OCI-LY7 (cell line): ENCODE data around the gene PLPP6. TPM values are rescaled to one million over a fixed set of nuclear protein-coding genes. Genes with fewer than 3 reads are reported as not detected.
A peak's percentile ranks its signal among the peaks of the same experiment; 100 is the strongest.

Experiments used
- Bru-seq: library from RNA; stranded (reverse); fragments of 400-500 nt; gene quantifications from one replicate; lab custom pipeline; 2021; lab: Mats Ljungman, UMichigan
- BruChase-seq, 2 experiments: library from RNA; stranded (reverse); fragments of 400-500 nt; gene quantifications; one replicate each; lab custom pipeline; 2021; lab: Mats Ljungman, UMichigan
- BruUV-seq: library from RNA; stranded (reverse); fragments of 400-500 nt; replicated peaks from 2 replicates; lab custom pipeline; 2021; lab: Mats Ljungman, UMichigan
- CTCF ChIA-PET: fragments of 300-600 bp; sonication (Branson Sonifier 250); formaldehyde crosslinking; loops from one replicate; lab custom pipeline; 2022; ENCODE audit warnings: antibody characterized with exemption; ENCODE audit not compliant: unreplicated experiment; lab: Charles Lee
- POLR2A ChIA-PET: fragments of 300-600 bp; sonication (Branson Sonifier 250); formaldehyde crosslinking; loops from one replicate; lab custom pipeline; 2022; ENCODE audit warnings: antibody characterized with exemption; lab: Charles Lee
- DNase-seq: peaks from one replicate; pipeline ENCODE4 v3.0.0-alpha.2; 2015; ENCODE audit warnings: low spot score
- H2AFZ ChIP-seq: fragments of 200-600 bp; sonication (generic), shearing (Covaris generic); 2 replicates; pipeline ENCODE4 v1.6.1; 2014; ENCODE audit warnings: mild to moderate bottlenecking, antibody characterized with exemption, low read length, moderate library complexity
- H3K27ac ChIP-seq: fragments of 200-600 bp; sonication (generic); 2 replicates; pipeline ENCODE4 v1.5.1; 2014; ENCODE audit warnings: mixed run types, low read depth, mild to moderate bottlenecking, moderate library complexity, low read length, inconsistent platforms; ENCODE audit not compliant: poor library complexity, severe bottlenecking
- H3K36me3 ChIP-seq: fragments of 200-600 bp; sonication (generic); 2 replicates; pipeline ENCODE4 v1.6.1; 2014; ENCODE audit warnings: mild to moderate bottlenecking, antibody characterized with exemption, low read length, moderate library complexity, mixed read lengths; ENCODE audit not compliant: insufficient read depth
- H3K4me1 ChIP-seq: fragments of 200-600 bp; sonication (generic); 2 replicates; pipeline ENCODE4 v1.5.1; 2014; ENCODE audit warnings: mild to moderate bottlenecking, low read length; ENCODE audit not compliant: insufficient read depth, poor library complexity, severe bottlenecking
- H3K4me2 ChIP-seq: fragments of 200-600 bp; sonication (generic); 2 replicates; pipeline ENCODE4 v1.6.1; 2014; ENCODE audit warnings: mild to moderate bottlenecking, low read length
- H3K4me3 ChIP-seq: fragments of 200-600 bp; sonication (generic); 2 replicates; pipeline ENCODE4 v1.5.1; 2014; ENCODE audit warnings: mild to moderate bottlenecking, low read depth, low read length; ENCODE audit not compliant: poor library complexity, severe bottlenecking
- H3K79me2 ChIP-seq: fragments of 200-600 bp; sonication (generic); 2 replicates; pipeline ENCODE4 v1.6.1; 2016; ENCODE audit warnings: low read depth, mild to moderate bottlenecking, low read length, moderate library complexity, mixed read lengths; ENCODE audit not compliant: insufficient read depth
- H3K9me2 ChIP-seq: fragments of 200-600 bp; sonication (generic); 2 replicates; pipeline ENCODE4 v1.6.1; 2016; ENCODE audit warnings: mild to moderate bottlenecking, low read length, mixed read lengths; ENCODE audit not compliant: insufficient read depth
- H3K9me3 ChIP-seq: fragments of 200-600 bp; sonication (generic); 2 replicates; pipeline ENCODE4 v1.6.1; 2014; ENCODE audit warnings: mild to moderate bottlenecking, mixed run types, low read length, mixed read lengths
- H4K20me1 ChIP-seq: fragments of 200-600 bp; sonication (generic); 2 replicates; pipeline ENCODE4 v1.6.1; 2014; ENCODE audit warnings: mild to moderate bottlenecking, antibody characterized with exemption, low read length, moderate library complexity, mixed read lengths; ENCODE audit not compliant: insufficient read depth
- CTCF ChIP-seq: fragments of 200-600 bp; sonication (generic); conservative IDR thresholded peaks from 2 replicates; pipeline ENCODE4 v1.5.1; 2014; ENCODE audit warnings: mild to moderate bottlenecking, antibody characterized with exemption, low read length, moderate library complexity, mixed read lengths
- EZH2phosphoT487 ChIP-seq: fragments of 200-600 bp; sonication (generic); IDR thresholded peaks from 2 replicates; pipeline ENCODE4 v1.6.1; 2018; ENCODE audit warnings: low read depth, borderline replicate concordance, mild to moderate bottlenecking, mixed run types, antibody characterized with exemption, low read length, moderate library complexity, mixed read lengths
- intact Hi-C: fragments of 100-400 bp; cut with micrococcal nuclease; formaldehyde crosslinking; loops from one replicate; pipeline ENCODE4 v1.10.0; 2022; ENCODE audit not compliant: unreplicated experiment
- long read RNA-seq: library from polyadenylated mRNA; stranded (forward); transcript quantifications from one replicate; pipeline ENCODE4 v2.0.0, GENCODE V29; 2022
- total RNA-seq, 2 experiments: library from RNA; depleted of rRNA in 1 of 2; stranded (reverse); fragments of >200 nt in 1 of 2; shearing (Covaris generic) in 1 of 2; gene quantifications; 2 replicates each; pipeline ENCODE4 v1.2.3, GENCODE V29; 2014 to 2022

Gene PLPP6
- total RNA-seq (2014; rRNA removed; shearing (Covaris generic)) (2.5 and 4.6 TPM in 2 replicates), total RNA-seq (2022) (7.5 and 8.1 TPM in 2 replicates), Bru-seq, nascent RNA (percentile 75 among the genes with signal in this experiment), BruChase-seq, experiment 1, labeled RNA remaining after a 6-hour chase (percentile 48 among the genes with signal in this experiment), BruChase-seq, experiment 2, labeled RNA remaining after a 2-hour chase (percentile 69 among the genes with signal in this experiment)
- long read RNA-seq, transcript PLPP6-201 (1 exons, 2,944 nt), result major isoform, 19 of 19 reads
- long read RNA-seq, partial matches to known transcripts, result 0 of 19 reads
- long read RNA-seq, other reads (novel, unspliced or antisense), result 0 of 19 reads

- no peak for TF ChIP-seq EZH2phosphoT487
- TF ChIP-seq CTCF, result peak; percentile 66
- H2AFZ ChIP-seq, result peak within 1 kb of the TSS; percentile 88
- ChIA-PET CTCF (no interaction called here), POLR2A (interaction anchor here (0.5 to 1.2 kb wide), 3 partner anchors 18 to 1068 kb away, joined by 3 read pairs; no protein-coding TSS in a partner anchor)
- no peaks in the 10 kb centered on the region for H4K20me1 ChIP-seq
- no peaks in the 10 kb centered on the region for H3K9me3 ChIP-seq
- no peaks in the 10 kb centered on the region for H3K79me2 ChIP-seq
- H3K4me3 ChIP-seq, result peak within 1 kb of the TSS; percentile 77
- peak within 1 kb of the TSS; percentile 83 for H3K4me2 ChIP-seq
- H3K36me3 ChIP-seq, result no peaks in the 10 kb centered on the region
- peaks cover 23% of the 10 kb centered on the region for H3K4me1 ChIP-seq
- no TSS peak for BruUV-seq
- H3K27ac ChIP-seq, result no peak within 1 kb of the TSS
- DNase-seq, result peak; percentile 75
- intact Hi-C loops, result loop anchor here (1.0 to 5.0 kb wide), 3 partner anchors 78 to 775 kb away; partner anchors contain the start of gene PLGRKT
- no peaks in the 10 kb centered on the region for H3K9me2 ChIP-seq
Measured at GRCh38 chr9:4662108-4662988, at the start of gene PLPP6. TSS of gene PLPP6 (plus strand) at chr9:4662294. CDS start at chr9:4662376, 82 bp downstream.

DNA sequence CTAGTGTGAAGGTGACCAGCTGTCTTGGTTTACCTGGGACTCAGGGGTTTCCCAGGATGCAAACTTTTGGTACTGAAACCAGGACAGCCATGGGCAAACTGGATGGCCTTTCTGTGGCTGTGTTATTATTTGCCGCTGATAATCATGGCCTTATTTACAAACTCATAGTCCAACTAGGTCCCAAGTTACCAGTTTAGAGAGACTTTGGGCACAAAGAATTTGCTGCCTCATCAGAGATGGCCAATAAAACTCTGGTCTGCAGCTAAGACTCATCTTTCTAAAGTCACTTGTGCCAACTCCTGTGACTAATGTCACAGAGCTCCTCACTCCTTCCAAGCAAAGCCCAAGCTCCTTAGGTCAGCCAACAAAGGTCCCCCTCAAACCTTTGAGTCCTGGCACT lies 47.5 kb upstream of the PLPP6 start:
- Histone ChIP-seq H3K79me2 (no peaks in the 10 kb centered on the region), H3K9me2 (no peaks in the 10 kb centered on the region), H3K27ac (no peak overlapping the region), H3K36me3 (no peaks in the 10 kb centered on the region), H3K4me1 (no peaks in the 10 kb centered on the region), H4K20me1 (no peaks in the 10 kb centered on the region), H3K4me2 (no peak overlapping the region), H3K9me3 (no peaks in the 10 kb centered on the region), H3K4me3 (no peak overlapping the region), H2AFZ (no peak overlapping the region)
- ChIA-PET POLR2A (no interaction called here), CTCF (no interaction called here)
- DNase-seq, result no peak
- intact Hi-C loops, result no loop called here
- no peak for TF ChIP-seq CTCF
- no peak for TF ChIP-seq EZH2phosphoT487
- no TSS peak for BruUV-seq
